ENCODE results near the gene KIR3DL1.
A peak's percentile ranks its signal among the peaks of the same experiment; 100 is the strongest.
"Not testable (repeated sequence)": the region's sequence is repeated elsewhere in the genome, so short reads cannot be mapped to it uniquely, and the experiment has no call there.

KIR3DL1 gene

GRCh38 chr19:54814571-54814970 is 1.7 kb upstream of the KIR3DL1 start:
- not testable (repeated sequence) for DNase-seq

GRCh38 chr19:54817670-54818536 is 1.6 kb downstream of the KIR3DL1 start:
- no peak for DNase-seq

GRCh38 chr19:54824416-54824815 is 8.1 kb downstream of the KIR3DL1 start:
- DNase-seq: not testable (repeated sequence)

- DNase-seq: peak in 2 of 56 donors; percentile 7 to 13
These were observed 9.1 kb downstream of the KIR3DL1 start for GRCh38 chr19:54825326-54825725.

GRCh38 chr19:54828064-54828463 is 11.8 kb downstream of the KIR3DL1 start:
- not testable (repeated sequence) for DNase-seq

GRCh38 chr19:54832496-54832895 is 16.2 kb downstream of the KIR3DL1 start, which contains the start of gene KIR2DS4:
Gene KIR2DS4 (plus strand): TSS chr19:54832676.
- not testable (repeated sequence) for DNase-seq

- not testable (repeated sequence) for DNase-seq
These were observed 18.9 kb downstream of the KIR3DL1 start for GRCh38 chr19:54835126-54835525.

GRCh38 chr19:54837522-54837921 is 21.3 kb downstream of the KIR3DL1 start:
- DNase-seq: not testable (repeated sequence)

GRCh38 chr19:54843171-54843570 is 26.9 kb downstream of the KIR3DL1 start:
- not testable (repeated sequence) for DNase-seq

GRCh38 chr19:54850061-54850640 is 33.9 kb downstream of the KIR3DL1 start, which contains the start of gene KIR3DL2:
Gene KIR3DL2 (plus strand): TSS chr19:54850443. CDS start chr19:54850476, 33 bp downstream.
- not testable (repeated sequence) for DNase-seq

- no peak for DNase-seq
These were observed 34.7 kb downstream of the KIR3DL1 start for GRCh38 chr19:54850930-54851329.

- DNase-seq: no peak
These were observed 35.1 kb downstream of the KIR3DL1 start for GRCh38 chr19:54851353-54851752.

- not testable (repeated sequence) for DNase-seq
These were observed 39.0 kb downstream of the KIR3DL1 start for GRCh38 chr19:54855241-54855640.

- DNase-seq: not testable (repeated sequence)
These were observed 42.2 kb downstream of the KIR3DL1 start for GRCh38 chr19:54858476-54858875.

- DNase-seq: peak in 5 of 56 donors; percentile 0 to 11 (median 8)
These were observed 43.2 kb downstream of the KIR3DL1 start for GRCh38 chr19:54859421-54859820.

GRCh38 chr19:54863459-54863858 is 47.2 kb downstream of the KIR3DL1 start:
- DNase-seq: not testable (repeated sequence)

- no peak for DNase-seq
These were observed 55.4 kb downstream of the KIR3DL1 start for GRCh38 chr19:54871696-54872095.

- DNase-seq: peak in 1 of 56 donors; percentile 1
These were observed 57.7 kb downstream of the KIR3DL1 start, which contains the start of gene FCAR for GRCh38 chr19:54873990-54874389. Gene FCAR (plus strand): TSS chr19:54874235. CDS start chr19:54874290, 55 bp downstream.

GRCh38 chr19:54875506-54875905 is 59.2 kb downstream of the KIR3DL1 start:
- DNase-seq: peak in 1 of 56 donors; percentile 2

GRCh38 chr19:54877471-54877870 is 61.2 kb downstream of the KIR3DL1 start:
- no peak for DNase-seq
